ENCODE results near the gene SPATA6L. TPM values are rescaled to one million over a fixed set of nuclear protein-coding genes. Genes with fewer than 3 reads are reported as not detected.
"Not testable (repeated sequence)": the region's sequence is repeated elsewhere in the genome, so short reads cannot be mapped to it uniquely, and the experiment has no call there.

SPATA6L gene
- polyA plus RNA-seq, 4 donors: 0.60 to 6.1 (median 4.3) TPM

DNA sequence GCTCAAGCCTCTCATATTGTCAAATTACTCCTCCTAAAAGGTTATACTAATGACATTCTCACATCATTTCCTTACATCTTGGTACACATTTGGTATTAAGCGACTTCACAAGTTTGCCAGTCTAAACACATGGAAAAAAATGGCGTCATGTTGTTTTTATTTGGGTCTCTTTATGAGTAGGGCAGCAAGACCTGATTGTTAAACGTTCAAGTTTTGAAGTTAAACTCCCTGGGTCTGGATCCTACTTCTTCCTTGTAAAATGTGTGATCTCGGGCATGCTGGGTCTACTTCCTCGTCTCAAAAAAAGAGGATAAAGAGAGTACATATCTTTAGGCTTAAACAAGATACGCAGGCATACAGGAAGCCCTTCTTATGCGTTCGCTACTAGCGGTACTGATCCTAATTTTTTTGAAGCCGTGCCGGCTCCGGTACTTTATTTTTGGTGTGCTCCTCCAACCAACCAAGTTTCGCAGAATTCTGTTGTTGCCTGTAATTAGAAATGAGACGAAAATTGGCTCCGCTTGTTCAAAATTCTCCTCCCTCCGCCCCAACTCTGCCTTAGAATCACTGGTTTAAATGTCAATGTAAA lies 12.5 kb upstream of the SPATA6L start:
- peak in 1 of 4 donors; percentile 50 for DNase-seq (ENCODE audit: low read depth in 4 of 4, low spot score in 3 of 4)

DNA sequence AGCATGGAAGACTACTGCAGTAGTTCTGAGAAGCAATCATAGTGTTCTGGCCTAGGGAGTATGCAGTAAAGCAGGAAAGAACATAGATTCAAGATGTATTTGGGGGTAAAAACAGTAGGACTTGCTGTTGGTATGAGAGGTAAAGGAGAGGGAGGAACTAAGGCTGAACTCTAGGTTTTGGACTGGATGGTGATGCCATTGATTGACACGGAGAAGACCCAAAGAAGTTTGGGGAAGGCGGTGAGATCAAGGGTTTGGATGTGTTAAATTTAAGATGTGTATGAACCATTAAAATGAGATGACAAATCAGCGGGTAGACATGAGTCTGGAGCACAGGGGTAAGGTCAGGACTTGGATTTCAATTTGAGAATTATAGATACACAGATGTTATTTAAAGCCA lies 11.1 kb upstream of the SPATA6L start:
- no peak for DNase-seq (ENCODE audit: low read depth in 4 of 4, low spot score in 3 of 4)

DNA sequence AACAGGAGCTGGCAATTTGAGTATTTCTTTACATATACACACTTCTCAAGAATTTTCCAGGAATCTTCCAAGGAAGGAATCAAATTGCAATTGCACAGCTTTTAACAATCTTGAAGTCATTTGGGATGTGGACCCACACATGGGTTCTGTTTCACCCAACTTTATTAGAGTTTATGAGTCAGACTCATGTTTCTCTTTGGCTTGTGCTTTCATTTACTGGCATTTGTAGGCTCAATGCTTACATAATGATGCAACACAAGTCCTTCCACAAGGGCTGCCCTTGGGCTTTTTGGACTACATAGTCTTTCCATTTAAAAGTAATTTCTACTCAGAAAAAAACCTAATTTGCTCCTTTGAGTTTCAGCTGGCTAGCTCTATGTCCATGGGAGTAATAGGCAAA lies 8.5 kb upstream of the SPATA6L start:
- DNase-seq (ENCODE audit: low read depth in 4 of 4, low spot score in 3 of 4): no peak

DNA sequence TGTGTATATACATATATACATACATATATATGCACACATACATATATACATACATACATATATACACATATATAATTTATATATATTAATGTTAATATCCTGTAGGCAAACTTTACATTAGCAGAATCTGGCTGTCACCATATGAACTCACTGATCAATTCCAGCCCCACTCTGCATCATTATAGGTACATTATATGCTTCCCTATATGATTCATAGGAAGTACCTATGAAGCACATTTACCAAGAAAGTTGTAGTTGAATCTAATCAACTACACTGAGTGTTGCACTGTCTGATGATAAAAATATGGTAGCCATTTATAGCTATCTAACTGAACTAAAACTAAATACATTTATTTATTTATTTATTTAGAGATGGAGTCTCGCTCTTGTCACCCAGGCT lies 5.5 kb upstream of the SPATA6L start:
- no peak for DNase-seq (ENCODE audit: low read depth in 4 of 4, low spot score in 3 of 4)

DNA sequence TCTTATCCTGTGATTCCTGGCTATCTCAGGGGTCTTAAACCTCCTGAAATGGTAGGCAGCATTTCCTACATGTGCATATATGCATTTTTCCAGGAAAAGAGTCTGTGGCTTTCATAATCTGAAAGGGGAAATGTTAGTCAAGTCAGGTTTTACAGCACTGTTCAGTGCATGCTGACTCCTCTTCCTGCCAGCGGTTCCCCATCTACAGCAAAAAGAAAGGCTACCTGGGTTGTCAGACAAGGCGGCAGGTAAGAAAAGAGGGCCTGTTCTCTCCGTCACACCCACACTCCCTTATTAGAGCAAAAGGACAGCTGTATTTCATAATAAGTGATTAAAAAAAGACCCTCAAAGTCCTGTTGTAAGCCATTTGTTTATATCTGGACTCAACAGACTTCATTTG lies 4.3 kb upstream of the SPATA6L start:
- no peak for DNase-seq (ENCODE audit: low read depth in 4 of 4, low spot score in 3 of 4)

DNA sequence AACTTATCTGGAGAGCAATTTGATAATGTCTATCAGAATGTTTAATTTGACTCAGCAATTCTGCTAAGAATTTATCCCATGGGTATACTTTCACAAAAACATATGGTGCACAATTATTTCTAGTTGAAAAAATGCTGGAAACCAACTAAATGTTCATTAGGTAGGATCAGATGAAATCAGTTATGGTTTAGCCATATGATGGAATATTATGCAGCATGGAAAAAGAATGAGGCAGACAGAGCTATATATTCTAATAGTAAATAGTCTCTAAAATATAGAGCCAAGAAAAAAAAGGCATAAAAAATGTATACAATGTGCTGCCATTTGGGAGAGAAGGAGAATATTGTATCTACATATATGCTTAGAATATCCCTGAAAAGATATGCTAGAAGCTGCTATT lies 3.6 kb upstream of the SPATA6L start:
- DNase-seq (ENCODE audit: low read depth in 4 of 4, low spot score in 3 of 4): no peak

DNA sequence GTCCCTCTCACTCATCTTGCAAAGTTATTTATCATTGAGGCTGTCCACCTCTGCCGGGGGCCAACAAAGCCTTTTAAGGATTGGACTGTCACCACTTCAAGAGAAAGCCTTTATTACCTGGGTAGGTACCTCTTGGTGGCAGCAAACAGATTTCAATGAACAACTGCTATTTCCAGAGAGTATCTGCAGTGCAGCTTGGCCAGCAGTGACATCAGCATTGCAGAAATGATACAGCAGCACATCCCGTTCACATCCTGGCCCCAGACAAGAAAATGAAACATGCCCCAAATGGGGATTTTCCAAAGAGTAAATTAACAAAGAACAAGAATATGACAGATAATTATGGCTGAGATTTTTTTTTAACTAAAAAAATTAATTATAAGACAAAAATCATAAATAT lies 2.3 kb upstream of the SPATA6L start:
- no peak for DNase-seq (ENCODE audit: low read depth in 4 of 4, low spot score in 3 of 4)

DNA sequence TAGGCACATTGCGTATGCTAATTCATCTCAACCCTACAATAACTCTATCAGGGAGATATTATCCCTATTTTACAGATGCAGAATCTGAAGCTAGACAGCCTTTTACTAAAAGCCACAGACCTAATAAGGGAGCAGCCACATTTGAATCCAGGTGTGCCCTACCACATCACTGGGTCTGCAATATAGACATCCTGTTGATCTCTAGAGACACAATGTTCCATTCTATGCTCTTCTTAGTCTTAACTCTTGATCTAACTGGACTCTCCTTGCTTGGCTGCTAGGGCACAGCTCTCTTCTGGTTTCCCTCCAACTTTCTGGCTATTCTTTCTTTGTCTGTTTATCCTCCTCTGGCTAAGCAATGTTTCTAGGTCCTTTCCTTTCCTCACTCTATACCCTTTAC lies 1.4 kb upstream of the SPATA6L start:
- no peak for DNase-seq (ENCODE audit: low read depth in 4 of 4, low spot score in 3 of 4)

DNA sequence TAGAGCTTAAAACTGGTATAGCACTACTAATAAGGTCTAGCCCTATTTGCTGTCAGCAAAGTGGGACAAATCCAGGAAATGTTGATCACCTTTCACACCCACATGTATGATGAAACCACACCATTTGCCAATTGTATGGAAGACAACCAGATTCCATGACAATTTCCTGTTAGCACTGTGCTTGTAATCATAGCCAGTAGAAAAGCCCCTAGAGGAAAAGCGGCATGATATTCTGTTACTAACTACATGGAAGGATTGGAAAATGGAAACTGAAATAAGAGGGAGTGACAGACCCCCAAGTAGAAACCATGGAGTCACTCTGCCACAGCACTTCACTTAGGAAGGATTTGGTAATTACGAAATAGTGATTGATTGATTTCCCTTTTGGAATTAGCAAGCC lies 923 bp downstream of the SPATA6L start:
- no peak for DNase-seq (ENCODE audit: low read depth in 4 of 4, low spot score in 3 of 4)

DNA sequence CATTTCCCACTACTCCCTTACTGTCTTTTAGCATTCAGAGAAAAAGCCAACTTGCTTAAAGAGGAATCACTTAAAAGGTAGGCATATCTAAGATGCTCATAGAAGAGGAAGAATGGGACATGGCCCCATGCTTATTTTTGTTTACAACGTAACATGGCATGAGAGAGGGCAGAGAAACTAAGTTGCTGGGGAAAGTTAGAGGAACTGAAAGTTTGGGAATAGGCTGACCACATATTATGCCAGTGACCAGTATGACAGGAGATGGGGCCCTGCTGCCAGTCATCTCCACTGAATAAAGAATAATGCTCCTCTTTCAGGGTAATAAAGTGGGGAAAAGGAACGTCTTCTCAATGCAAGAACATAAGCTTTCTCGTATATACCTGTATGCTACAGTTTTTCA lies 2.3 kb downstream of the SPATA6L start:
- DNase-seq (ENCODE audit: low read depth in 4 of 4, low spot score in 3 of 4): no peak

DNA sequence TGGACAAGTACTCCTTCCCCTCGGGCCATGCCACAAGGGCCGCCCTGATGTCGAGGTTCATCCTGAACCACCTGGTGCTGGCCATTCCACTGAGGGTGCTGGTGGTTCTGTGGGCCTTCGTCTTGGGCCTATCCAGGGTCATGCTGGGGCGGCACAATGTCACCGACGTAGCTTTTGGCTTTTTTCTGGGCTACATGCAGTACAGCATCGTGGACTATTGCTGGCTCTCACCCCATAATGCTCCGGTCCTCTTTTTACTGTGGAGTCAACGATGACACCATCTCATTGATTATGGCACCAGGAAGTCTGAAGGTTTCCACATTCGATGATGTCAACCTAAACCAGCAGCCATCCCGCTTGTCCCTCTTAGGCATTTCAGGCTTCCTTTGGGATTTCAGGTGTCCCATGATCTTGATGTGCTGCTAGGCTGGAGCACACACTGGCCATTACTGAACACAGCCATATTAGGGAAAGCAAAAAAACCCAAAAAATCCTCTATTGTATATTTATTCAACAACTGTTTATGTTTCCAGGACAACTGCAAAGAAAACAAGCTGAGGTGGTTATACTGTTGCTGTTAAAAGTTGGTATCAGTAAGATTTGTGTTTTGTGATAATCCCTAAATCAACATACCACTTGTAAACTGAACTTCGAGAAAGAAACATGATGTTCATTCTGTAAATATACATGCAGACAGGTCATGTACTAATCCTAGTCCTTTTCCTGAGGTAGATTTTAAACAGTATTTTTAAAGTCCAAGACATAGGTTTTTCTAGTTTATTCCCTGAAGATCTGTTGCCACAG lies 3.1 kb downstream of the SPATA6L start:
- DNase-seq (ENCODE audit: low read depth in 4 of 4, low spot score in 3 of 4): no peak

DNA sequence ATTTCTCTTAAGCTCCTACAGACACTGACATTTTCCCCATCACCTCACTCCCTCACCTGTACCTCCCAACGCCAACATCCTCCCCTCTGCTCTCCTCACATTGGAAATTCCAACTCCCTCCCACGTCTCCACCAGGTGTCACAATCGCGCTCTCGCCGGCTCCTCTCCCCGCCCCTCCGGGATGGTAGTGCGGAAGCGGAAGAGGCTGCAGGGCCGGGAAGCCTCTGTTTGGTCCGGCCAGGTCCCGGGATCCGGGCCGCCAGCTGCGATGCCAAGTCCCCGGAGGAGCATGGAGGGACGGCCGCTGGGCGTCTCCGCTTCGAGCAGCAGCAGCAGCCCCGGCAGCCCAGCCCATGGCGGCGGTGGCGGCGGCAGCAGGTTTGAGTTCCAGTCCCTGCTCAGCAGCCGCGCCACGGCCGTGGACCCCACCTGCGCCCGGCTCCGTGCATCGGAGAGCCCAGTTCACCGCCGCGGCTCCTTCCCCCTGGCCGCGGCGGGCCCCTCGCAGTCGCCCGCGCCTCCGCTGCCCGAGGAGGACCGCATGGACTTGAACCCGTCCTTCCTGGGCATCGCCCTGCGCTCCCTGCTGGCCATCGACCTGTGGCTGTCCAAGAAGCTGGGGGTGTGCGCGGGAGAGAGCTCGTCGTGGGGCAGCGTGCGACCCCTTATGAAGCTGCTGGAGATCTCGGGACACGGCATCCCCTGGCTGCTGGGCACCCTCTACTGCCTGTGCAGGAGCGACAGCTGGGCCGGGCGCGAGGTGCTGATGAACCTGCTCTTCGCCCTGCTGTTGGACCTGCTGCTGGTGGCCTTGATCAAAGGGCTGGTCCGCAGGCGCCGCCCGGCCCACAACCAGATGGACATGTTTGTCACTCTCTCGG lies 3.9 kb downstream of the SPATA6L start, which contains the start of gene PLPP6:
Gene PLPP6, plus strand, starts transcription at position 187 of the 881 bp plus-strand sequence. Its CDS starts 82 bp downstream, at position 269.
- peak; percentile 70 to 80 (median 77) for DNase-seq (ENCODE audit: low read depth in 4 of 4, low spot score in 3 of 4)

DNA sequence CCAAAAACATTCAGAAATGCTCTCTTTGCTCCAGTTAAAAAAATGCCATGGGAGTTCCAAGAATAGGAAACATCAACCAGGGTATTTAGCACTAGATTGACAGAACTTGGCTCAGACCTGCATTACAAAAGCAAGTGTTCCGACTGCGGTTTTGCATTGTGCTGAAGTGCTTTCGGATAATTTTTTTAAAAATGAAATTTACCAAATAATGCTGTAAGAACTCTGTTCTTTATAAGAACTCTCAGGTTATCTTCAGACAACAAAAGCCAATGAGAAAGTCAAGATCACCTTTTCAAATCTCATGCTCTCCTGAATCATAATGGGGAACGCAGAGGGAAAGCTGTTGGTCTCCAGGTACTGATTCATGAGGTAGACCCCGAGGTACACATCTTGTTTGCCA lies 4.7 kb downstream of the SPATA6L start:
- no peak for DNase-seq (ENCODE audit: low read depth in 4 of 4, low spot score in 3 of 4)

DNA sequence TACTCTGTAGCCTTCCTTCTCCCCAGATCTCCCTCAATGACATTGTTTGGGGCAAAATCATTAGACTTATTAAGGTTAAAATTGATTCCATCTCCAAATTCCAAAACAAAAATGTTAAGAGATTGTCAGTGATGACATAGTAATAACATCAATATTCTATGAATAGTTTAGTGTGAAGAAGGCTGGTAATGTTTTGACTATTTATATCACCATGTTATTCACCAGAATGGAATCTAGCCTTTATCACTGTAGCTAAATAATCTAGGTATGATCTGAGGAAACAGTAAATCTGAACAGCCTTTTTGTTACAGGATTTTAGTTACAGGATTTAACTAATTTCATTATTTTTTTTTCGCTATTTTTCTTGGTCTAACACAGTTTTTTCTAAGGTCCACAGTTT lies 5.1 kb downstream of the SPATA6L start:
- DNase-seq (ENCODE audit: low read depth in 4 of 4, low spot score in 3 of 4): no peak

DNA sequence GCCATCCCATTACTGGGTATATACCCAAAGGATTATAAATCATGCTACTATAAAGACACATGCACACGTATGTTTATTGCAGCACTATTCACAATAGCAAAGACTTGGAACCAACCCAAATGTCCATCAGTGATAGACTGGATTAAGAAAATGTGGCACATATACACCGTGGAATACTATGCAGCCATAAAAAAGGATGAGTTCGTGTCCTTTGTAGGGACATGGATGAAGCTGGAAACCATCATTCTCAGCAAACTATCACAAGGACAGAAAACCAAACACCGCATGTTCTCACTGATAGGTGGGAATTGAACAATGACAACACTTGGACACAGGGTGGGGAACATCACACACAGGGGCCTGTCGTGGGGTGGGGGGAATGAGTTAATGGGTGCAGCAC lies 5.6 kb downstream of the SPATA6L start:
- DNase-seq (ENCODE audit: low read depth in 4 of 4, low spot score in 3 of 4): not testable (repeated sequence)

DNA sequence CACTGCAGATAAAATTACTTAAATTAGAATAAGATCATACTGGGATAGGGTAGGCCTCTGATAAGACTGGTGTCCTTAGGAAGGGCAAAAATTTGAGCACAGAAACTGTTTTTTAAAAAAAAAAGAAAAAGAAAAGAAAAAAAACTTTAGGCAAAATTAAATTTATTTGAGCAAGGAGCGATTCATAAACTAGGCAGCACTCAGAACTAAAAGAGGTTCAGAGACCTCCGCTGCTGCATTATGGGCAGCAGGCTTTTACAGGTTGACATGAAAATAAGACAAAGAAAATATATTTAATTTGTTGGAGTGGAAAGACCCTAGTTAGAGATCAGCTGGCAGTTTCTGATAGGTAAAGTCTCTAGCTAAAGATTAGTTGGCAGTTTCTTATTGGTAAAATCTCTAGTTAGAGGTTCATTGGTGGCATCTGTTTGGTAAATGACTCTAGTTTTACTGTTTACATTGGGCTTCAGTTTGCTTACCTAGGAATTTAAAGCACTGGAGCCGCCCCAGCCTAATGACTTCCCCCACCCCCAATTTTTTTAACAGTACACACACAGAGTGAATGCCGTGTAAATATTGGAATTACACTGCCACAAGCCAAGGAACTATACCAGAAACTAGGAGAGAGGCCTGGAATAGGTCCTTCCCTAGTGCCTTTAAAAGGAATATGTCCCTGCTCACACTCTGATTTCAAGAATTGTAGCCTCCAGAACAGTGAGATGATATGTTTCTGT lies 8.7 kb downstream of the SPATA6L start:
- no peak for DNase-seq (ENCODE audit: low read depth in 4 of 4, low spot score in 3 of 4)

DNA sequence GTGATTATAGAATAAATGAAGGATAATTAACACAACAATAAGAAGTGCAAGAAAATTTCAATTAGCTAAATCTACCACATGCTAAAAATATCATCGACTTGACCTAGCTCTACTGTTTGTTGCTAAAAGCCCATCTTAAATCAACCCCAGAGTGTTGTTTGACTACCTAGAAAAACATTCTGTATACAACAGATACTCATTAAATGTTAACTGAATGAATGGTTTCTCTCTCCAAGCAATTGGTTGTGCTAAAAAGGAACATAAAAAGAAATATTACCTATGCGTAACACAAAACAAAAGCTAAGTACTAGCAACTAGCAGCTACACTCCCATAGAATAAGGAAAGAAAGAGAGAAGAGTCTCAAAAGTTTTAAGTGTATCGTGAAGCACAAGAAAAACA lies 9.7 kb downstream of the SPATA6L start:
- no peak for DNase-seq (ENCODE audit: low read depth in 4 of 4, low spot score in 3 of 4)

DNA sequence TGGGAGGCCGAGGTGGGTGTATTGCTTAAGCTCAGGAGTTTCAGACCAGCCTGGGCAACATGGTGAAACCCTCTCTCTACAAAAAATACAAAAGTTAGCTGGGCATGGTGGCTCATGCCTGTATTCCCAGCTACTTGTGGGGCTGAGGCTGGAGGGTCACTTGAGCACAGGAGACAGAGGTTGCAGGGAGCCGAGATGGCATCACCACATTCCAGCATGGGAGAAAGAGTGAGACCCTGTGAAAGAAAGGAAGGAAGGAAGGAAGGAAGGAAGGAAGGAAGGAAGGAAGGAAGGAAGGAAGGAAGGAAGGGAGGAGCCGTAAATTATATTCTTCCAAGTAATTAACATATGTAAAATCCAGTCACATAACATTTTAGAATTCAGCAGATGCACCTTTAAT lies 10.1 kb downstream of the SPATA6L start:
- not testable (repeated sequence) for DNase-seq (ENCODE audit: low read depth in 4 of 4, low spot score in 3 of 4)

DNA sequence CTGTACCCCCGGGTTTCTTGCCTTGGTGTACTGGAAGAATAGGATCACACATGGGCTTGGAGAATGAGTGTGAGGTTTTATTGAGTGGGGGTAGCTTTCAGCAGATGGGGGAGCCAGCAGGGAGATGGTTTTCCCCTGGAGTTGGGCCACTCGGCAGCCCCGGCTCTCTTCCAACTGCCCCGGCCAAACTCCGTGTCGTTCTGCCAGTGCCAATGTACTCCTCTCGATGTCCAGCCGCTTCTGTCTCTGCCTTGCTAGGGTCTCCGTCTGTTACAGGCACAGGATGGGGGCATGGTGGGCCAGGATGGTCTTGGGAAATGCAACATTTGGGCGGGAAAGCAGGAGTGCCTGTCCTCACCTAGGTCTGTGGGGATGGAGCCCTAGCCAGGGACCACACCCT lies 11.7 kb downstream of the SPATA6L start:
- no peak for DNase-seq (ENCODE audit: low read depth in 4 of 4, low spot score in 3 of 4)

DNA sequence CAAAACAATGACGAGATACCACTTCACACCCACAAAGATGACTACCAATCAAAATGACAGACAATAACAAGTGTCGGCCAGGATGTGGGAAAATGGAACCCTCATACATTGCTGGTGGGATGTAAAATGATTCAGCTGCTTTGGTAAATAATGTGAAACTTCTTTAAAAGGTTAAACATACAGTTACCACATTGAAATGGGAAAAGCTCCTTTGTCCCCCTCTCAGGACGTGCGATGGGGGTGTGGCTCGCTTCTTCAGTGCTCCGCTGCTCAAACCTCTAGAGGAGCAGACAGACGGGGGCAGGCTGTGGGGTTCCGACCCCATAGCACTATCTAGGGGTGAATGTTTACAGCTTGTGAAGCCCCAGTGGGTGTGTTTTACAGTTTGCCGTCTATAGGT lies 12.2 kb downstream of the SPATA6L start:
- DNase-seq (ENCODE audit: low read depth in 4 of 4, low spot score in 3 of 4): no peak

DNA sequence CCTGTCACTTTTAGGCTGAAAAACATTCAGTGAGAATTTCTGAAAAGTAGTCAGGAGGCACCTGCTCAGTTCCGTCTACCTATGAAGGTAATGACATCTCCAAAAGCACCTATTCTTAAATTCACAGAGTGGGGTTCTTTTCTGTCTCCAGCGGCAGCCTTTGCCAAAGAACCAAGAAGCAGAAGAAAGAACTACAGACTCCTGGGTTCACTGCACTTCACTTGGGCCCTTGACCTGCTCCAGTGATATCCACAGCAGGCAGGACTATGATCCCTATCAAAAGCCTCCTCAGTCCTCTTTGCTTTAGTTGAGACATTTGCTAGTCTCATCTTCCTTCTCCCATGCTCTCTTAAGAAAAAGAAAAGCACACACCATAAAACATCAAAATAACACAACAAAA lies 23.9 kb downstream of the SPATA6L start:
- DNase-seq (ENCODE audit: low read depth in 4 of 4, low spot score in 3 of 4): no peak
